Breast epithelium (tissue), 4 donors: ENCODE results near the gene HEBP2. TPM values are rescaled to one million over a fixed set of nuclear protein-coding genes. Genes with fewer than 3 reads are reported as not detected.

Source experiments
- DNase-seq, 2 donors: peaks; one replicate each; pipeline ENCODE4 v3.0.0-alpha.2; 2019; ENCODE audit warnings: low spot score in 2 of 2
- H3K27ac ChIP-seq, 2 donors: fragments of 200-600 bp; sonication (generic) in 1 of 2; one replicate each; pipeline ENCODE4 v1.5.1; 2016 to 2019; ENCODE audit warnings: mild to moderate bottlenecking in 1 of 2
- H3K27me3 ChIP-seq, 2 donors: fragments of 200-600 bp; sonication (generic) in 1 of 2; one replicate each; pipeline versions ENCODE4 v1.5.1 to v1.6.0; 2017 to 2019; ENCODE audit warnings: control low read depth in 1 of 2, mild to moderate bottlenecking in 1 of 2
- H3K36me3 ChIP-seq: fragments of 200-600 bp; one replicate; pipeline ENCODE4 v1.5.1; 2019
- H3K4me1 ChIP-seq, 2 donors: fragments of 200-600 bp; sonication (generic); one replicate each; pipeline ENCODE4 v1.5.1; 2016 to 2019; ENCODE audit warnings: control low read depth in 1 of 2
- H3K4me3 ChIP-seq, 3 donors: fragments of 200-600 bp; sonication (generic); 1 replicate in 2 of 3; 2 replicates in 1 of 3; pipeline ENCODE4 v1.5.1; 2016 to 2019; ENCODE audit warnings: mild to moderate bottlenecking in 3 of 3, moderate library complexity in 2 of 3
- H3K9me3 ChIP-seq, 2 donors: fragments of 200-600 bp; sonication (generic) in 1 of 2; one replicate each; pipeline ENCODE4 v1.5.1; 2016 to 2019; ENCODE audit warnings: control low read depth in 1 of 2
- POLR2A ChIP-seq: fragments of 450-650 bp; IDR thresholded peaks from one replicate; pipeline ENCODE4 v1.6.1; 2016; ENCODE audit warnings: antibody characterized with exemption, mild to moderate bottlenecking, moderate library complexity
- POLR2AphosphoS5 ChIP-seq, 3 donors: sonication (generic); formaldehyde crosslinking; IDR thresholded peaks; one replicate each; pipeline ENCODE4 v1.6.1; 2017; ENCODE audit warnings: antibody characterized with exemption in 3 of 3
- intact Hi-C: fragments of 100-400 bp; cut with DNase I; formaldehyde crosslinking; loops from one replicate; pipeline ENCODE4 v1.15.1; 2023; ENCODE audit warnings: low total_unique reads
- total RNA-seq, 3 donors: library from RNA; depleted of rRNA; stranded (reverse); fragments of >200 nt; gene quantifications; one replicate each; pipeline ENCODE4 v1.1.0, GENCODE V29; 2016
- TF ChIP-seq, protein P1 (sequence below), 3 donors: fragments of 450-650 bp; IDR thresholded peaks; one replicate each; pipeline ENCODE4 v1.5.1; 2016 to 2017; ENCODE audit warnings: antibody characterized with exemption in 3 of 3, mild to moderate bottlenecking in 3 of 3, moderate library complexity in 3 of 3

HEBP2 gene
- total RNA-seq, 3 donors from 2014 or later: 66.2 to 321 (median 72.6) TPM

DNA sequence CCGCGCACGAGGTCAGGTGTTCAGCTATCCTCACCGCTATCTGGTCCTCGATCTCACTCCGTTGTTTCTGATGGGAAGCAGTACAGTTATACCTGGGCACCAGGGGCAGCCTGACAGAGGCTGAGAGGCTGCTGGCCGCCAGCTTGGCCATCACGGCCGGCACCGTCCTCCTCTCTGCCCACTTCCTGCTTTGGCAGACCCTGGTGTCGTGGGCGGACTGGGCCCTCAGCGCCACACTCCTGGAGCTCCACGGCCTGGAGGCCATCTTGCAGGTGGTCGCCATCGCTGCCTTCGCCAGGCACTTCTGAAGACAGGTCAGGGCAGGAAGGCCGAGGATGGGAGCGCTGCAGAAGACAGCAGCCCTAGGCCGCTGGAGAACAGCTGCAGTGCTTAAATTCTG, 60.1 kb downstream of the HEBP2 start:
- TF ChIP-seq POLR2A (no peak), POLR2AphosphoS5 (IDR thresholded peaks at IDR 0.05) (no peak)
- TF ChIP-seq, protein P1, sequence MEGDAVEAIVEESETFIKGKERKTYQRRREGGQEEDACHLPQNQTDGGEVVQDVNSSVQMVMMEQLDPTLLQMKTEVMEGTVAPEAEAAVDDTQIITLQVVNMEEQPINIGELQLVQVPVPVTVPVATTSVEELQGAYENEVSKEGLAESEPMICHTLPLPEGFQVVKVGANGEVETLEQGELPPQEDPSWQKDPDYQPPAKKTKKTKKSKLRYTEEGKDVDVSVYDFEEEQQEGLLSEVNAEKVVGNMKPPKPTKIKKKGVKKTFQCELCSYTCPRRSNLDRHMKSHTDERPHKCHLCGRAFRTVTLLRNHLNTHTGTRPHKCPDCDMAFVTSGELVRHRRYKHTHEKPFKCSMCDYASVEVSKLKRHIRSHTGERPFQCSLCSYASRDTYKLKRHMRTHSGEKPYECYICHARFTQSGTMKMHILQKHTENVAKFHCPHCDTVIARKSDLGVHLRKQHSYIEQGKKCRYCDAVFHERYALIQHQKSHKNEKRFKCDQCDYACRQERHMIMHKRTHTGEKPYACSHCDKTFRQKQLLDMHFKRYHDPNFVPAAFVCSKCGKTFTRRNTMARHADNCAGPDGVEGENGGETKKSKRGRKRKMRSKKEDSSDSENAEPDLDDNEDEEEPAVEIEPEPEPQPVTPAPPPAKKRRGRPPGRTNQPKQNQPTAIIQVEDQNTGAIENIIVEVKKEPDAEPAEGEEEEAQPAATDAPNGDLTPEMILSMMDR (IDR thresholded peaks at IDR 0.05): no peak
- Histone ChIP-seq H3K4me3 (no peak overlapping the region), H3K36me3 (no peaks in the 10 kb centered on the region), H3K27me3 (no peaks in the 10 kb centered on the region), H3K27ac (no peak overlapping the region), H3K4me1 (no peaks in the 10 kb centered on the region), H3K9me3 (no peaks in the 10 kb centered on the region)
- no peak for DNase-seq
- intact Hi-C loops: no loop called here

DNA sequence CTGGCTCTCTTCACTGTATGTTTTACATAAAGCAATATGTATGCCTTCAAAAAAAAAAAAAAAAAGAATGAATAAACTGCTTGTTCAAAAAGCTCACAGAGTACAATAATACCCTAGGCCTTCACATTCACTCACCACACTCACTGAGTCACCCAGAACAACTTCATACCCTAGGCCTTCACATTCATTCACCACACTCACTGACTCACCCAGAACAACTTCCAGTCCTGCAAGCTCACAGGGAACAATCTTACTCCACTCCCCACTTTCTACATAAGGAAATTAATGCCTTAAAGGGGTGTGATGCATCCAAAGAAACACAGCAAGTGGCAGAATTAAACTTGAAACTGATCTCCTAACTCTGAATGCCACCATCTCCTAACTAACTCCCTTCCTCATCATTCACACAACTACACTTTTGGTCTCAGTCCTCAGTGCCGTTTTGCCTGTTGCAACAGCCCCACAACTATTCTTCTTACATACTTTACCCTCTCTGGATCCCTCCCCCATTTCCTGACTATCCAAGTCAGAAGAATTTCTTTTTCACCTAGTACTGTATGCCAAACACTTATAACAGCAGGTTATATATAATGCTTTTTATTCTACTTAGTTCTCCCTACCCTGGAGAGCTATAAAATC, 61.1 kb downstream of the HEBP2 start:
- H3K9me3 ChIP-seq: no peaks in the 10 kb centered on the region
- TF ChIP-seq POLR2A (no peak), POLR2AphosphoS5 (IDR thresholded peaks at IDR 0.05) (no peak)
- TF ChIP-seq, protein P1 (IDR thresholded peaks at IDR 0.05): no peak
- no peak for DNase-seq
- H3K36me3 ChIP-seq: no peaks in the 10 kb centered on the region
- no peaks in the 10 kb centered on the region for H3K4me1 ChIP-seq
- intact Hi-C loops: no loop called here
- H3K4me3 ChIP-seq: no peak overlapping the region
- H3K27me3 ChIP-seq: no peaks in the 10 kb centered on the region
- H3K27ac ChIP-seq: peak overlapping the region in 1 of 2 donors; percentile 3

DNA sequence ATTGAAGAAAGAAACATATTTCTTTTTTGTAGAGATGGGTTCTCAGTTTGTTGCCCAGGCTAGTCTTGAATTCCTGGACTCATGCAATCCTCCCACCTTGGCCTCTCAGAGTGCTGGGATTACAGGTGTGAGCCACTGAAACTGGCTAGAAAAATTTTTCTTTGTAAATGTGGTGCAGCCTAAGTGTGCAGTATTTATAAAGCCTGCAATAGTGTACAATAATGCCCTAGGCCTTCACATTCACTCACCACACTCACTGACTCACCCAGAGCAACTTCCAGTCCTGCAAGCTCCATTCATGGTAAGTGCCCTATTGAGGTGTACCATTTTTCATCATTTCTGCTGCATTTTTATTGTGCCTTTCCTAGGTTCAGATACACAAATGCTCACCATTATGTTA, 63.9 kb downstream of the HEBP2 start:
- Histone ChIP-seq H3K4me3 (no peak overlapping the region), H3K9me3 (no peaks in the 10 kb centered on the region), H3K27ac (no peak overlapping the region), H3K36me3 (no peaks in the 10 kb centered on the region), H3K27me3 (no peaks in the 10 kb centered on the region), H3K4me1 (no peaks in the 10 kb centered on the region)
- no peak for DNase-seq
- intact Hi-C loops: loop anchor here (2.0 kb wide), 1 partner anchor 43 kb away; no protein-coding TSS in a partner anchor
- TF ChIP-seq, protein P1 (IDR thresholded peaks at IDR 0.05): no peak
- no peak for TF ChIP-seq POLR2A
- TF ChIP-seq POLR2AphosphoS5 (IDR thresholded peaks at IDR 0.05): no peak

DNA sequence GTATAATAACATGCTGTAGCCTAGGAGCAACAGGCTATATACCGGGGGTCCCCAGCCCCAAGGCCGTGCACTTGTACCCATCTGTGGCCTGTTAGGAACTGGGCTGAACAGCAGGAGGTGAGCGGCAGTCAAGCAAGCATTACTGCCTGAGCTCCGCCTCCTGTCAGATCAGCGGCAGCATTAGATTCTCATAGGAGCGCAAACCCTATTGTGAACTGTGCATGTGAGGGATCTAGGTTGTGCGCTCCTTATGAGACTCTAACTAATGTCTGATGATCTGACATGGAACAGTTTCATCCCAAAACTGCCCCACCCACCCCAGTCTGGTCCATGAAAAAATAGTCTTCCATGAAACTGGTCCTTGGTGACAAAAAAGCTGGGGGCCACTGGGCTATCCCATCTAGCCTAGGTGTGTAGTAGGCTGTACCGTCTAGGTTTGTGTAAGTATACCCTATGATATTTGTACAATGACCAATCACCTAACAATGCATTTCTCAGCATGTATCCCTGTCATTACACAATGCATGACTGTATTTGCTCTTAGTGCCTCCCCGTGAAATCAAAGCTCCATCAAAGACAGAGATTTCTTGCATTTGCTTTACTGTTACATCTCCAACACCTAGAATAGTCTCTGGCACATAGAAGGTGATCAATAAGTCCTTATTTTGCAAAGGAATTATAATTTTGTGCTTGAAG, 64.4 kb downstream of the HEBP2 start:
- H3K27ac ChIP-seq: no peak overlapping the region
- TF ChIP-seq, protein P1 (IDR thresholded peaks at IDR 0.05): no peak
- TF ChIP-seq POLR2AphosphoS5 (IDR thresholded peaks at IDR 0.05) (no peak), POLR2A (no peak)
- DNase-seq: no peak

More for the DNA sequence above, 64.4 kb downstream of the HEBP2 start:
- Histone ChIP-seq H3K36me3 (no peaks in the 10 kb centered on the region), H3K27me3 (no peaks in the 10 kb centered on the region), H3K4me1 (no peaks in the 10 kb centered on the region), H3K4me3 (no peak overlapping the region), H3K9me3 (no peaks in the 10 kb centered on the region)
- intact Hi-C loops: no loop called here

Other genes starting within 250 kb of the HEBP2 start
- gene ARFGEF3, start 242.3 kb upstream of the HEBP2 start, total RNA-seq: 10 to 100 TPM in 2 of 3 donors, 1 to 10 TPM in 1; 1.9 to 28.1 (median 22.0) TPM
- not detected for gene PBOV1, start 185.7 kb upstream of the HEBP2 start, total RNA-seq
- gene SMIM28, start 26.3 kb upstream of the HEBP2 start, total RNA-seq: not detected
- gene NHSL1, start 95.3 kb downstream of the HEBP2 start, total RNA-seq: 10 to 100 TPM; 15.4 to 17.4 (median 16.5) TPM